ENCODE data around the gene CLNK.

Gene CLNK, protein sequence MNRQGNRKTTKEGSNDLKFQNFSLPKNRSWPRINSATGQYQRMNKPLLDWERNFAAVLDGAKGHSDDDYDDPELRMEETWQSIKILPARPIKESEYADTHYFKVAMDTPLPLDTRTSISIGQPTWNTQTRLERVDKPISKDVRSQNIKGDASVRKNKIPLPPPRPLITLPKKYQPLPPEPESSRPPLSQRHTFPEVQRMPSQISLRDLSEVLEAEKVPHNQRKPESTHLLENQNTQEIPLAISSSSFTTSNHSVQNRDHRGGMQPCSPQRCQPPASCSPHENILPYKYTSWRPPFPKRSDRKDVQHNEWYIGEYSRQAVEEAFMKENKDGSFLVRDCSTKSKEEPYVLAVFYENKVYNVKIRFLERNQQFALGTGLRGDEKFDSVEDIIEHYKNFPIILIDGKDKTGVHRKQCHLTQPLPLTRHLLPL

DNA sequence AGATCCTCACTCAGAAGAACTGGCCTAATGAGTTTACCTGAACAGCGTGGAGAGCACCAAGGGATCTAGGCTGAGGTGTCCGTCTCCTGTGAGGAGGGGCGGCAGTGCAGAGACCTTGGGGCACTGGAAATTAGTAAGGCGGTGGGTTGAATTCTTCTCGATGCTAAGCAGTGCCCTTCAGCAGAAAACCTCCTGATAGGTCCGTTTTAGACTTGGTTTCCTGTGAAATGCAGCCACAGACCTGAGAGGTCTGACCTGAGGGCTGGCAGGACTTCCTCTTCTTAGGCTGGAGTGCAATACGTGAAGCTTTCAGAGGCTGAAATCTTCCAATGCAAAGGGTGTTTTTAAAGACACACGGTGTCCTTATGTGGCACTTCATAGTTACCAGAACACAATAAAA, at the start of gene CLNK:
TSS of gene CLNK (minus strand) at position 138 of the 400 bp plus-strand sequence. CDS start 16,899 bp downstream, outside the sequence.
- no peaks in the 10 kb centered on the region for H3K9me3 Mint-ChIP-seq
- no peak within 1 kb of the TSS for H3K27ac Mint-ChIP-seq
- no peaks in the 10 kb centered on the region for H3K27me3 Mint-ChIP-seq (ENCODE audit: low read depth)
- DNase-seq (ENCODE audit: low spot score): no peak
- peaks cover 13% of the 10 kb centered on the region for H3K4me1 Mint-ChIP-seq (ENCODE audit: low read depth)
- H3K4me3 Mint-ChIP-seq: no peak within 1 kb of the TSS
- no peaks in the 10 kb centered on the region for H3K36me3 Mint-ChIP-seq (ENCODE audit: low read depth)

DNA sequence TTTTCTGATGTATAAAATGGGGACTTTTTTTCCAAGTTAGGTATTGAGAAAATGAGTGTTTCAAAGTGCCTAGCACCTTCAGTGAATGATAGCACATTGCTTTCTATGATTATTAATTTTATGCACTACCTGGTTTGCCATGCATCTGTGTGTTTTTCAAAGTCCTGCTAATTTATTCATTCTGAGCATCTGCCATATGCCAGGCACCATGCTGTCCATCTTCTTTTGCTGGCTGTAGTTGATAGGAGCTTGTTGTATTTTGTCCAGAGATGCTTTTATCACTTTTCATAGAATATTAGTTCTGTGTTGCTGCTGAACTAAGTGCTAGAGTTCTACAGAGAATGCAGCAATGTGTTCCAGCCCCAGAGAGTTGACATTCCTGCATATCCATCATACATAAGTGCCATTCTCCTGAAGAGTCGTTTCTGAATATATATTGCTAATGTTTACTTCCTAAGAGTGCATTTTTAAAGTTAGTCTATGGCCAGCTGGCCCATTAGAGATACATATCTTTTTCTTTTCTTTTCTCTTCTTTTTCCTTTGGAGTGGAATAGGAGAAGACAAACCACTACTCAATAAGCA, 49.0 kb upstream of the CLNK start:
- Mint-ChIP-seq H3K4me3 (peak overlapping the region; percentile 18), H3K27ac (no peak overlapping the region), H3K36me3 (ENCODE audit: low read depth) (no peaks in the 10 kb centered on the region), H3K27me3 (ENCODE audit: low read depth) (no peaks in the 10 kb centered on the region), H3K9me3 (peaks cover 8% of the 10 kb centered on the region), H3K4me1 (ENCODE audit: low read depth) (peaks cover 39% of the 10 kb centered on the region)
- no peak for DNase-seq (ENCODE audit: low spot score)

DNA sequence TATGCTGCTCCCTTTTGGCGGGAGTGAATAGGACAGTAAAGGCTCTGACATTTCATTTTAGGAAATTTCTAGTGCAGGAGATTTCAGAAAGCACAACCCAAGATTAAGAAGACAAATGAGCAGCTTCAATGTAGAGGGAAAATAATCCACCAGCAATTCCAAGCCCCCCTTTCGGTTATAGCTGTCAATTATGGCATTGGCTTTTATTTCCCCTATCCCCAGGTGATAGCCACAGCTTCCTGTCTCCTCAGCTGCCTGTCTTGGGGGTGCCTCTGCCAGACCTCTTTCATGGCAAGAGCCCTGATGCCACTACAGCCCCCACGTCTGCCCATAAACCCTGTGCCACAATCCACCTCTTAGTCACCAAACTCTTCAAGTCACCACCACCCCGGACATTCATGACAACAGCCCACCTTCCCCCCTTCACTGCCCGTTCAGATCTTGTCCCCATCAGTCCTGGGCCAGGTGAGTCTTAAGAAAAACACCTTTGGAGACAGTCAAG, 48.4 kb upstream of the CLNK start:
- no peaks in the 10 kb centered on the region for H3K27me3 Mint-ChIP-seq (ENCODE audit: low read depth)
- H3K27ac Mint-ChIP-seq: peak overlapping the region; percentile 55
- DNase-seq (ENCODE audit: low spot score): no peak
- peak overlapping the region; percentile 18 for H3K4me3 Mint-ChIP-seq
- H3K36me3 Mint-ChIP-seq (ENCODE audit: low read depth): no peaks in the 10 kb centered on the region
- peaks cover 8% of the 10 kb centered on the region for H3K9me3 Mint-ChIP-seq
- peaks cover 39% of the 10 kb centered on the region for H3K4me1 Mint-ChIP-seq (ENCODE audit: low read depth)

DNA sequence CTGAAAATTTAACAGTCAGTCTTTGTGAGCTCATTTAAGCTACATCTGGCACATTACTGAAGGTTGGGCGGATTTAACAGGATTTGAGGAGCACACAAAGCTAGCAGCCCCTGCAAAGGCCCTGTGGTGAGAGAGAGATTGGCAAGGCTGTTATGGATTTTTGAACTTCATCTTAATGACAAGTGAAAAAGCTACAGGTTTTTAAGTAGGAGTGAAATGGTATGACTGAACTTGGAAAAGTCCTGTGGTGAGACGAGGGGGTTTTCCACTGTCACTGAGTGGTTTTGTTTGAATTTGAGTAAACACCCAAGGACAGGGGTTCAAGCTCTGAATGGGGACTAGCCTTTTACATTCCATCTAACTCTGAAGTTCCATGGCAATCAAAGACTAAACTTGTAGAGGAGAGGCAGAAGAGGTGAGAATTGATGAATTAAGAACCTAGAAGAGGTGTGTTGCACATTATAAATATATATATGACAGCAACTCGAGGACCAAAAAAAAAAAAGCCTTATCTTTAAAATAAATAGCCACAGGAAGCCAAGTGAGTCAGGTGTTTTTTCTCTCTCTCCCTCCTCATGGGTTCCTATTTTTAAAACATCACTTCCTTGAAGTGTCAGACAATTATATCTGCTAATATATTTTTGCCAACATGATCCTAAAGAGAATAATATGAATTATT, 47.8 kb upstream of the CLNK start:
- DNase-seq (ENCODE audit: low spot score): peak; percentile 75
- Mint-ChIP-seq H3K36me3 (ENCODE audit: low read depth) (no peaks in the 10 kb centered on the region), H3K4me3 (peak overlapping the region; percentile 60), H3K9me3 (peaks cover 8% of the 10 kb centered on the region), H3K27ac (peak overlapping the region; percentile 84), H3K27me3 (ENCODE audit: low read depth) (no peaks in the 10 kb centered on the region), H3K4me1 (ENCODE audit: low read depth) (peaks cover 39% of the 10 kb centered on the region)

DNA sequence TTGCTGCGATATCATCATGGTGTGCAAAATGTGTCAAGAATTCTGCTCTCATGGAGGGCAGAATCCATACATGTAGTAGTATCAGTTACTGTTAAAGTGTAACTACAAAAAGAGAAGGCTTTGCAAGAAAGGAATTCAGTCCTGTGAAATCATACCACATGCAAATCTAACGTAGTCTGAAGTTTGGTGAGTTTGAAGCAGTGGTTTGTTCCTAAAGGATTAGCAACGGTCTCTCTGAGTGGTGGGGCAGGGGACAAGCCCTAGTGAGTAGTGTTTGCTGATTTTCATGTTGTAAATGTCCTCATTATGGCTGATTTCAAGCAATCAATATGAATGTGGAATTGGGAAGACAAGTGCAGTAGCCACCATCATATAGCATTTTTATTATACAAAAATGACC, 47.1 kb upstream of the CLNK start:
- no peak for DNase-seq (ENCODE audit: low spot score)
- peak overlapping the region; percentile 21 for H3K27ac Mint-ChIP-seq
- H3K27me3 Mint-ChIP-seq (ENCODE audit: low read depth): no peaks in the 10 kb centered on the region
- peaks cover 44% of the 10 kb centered on the region for H3K4me1 Mint-ChIP-seq (ENCODE audit: low read depth)
- H3K9me3 Mint-ChIP-seq: peaks cover 8% of the 10 kb centered on the region
- H3K4me3 Mint-ChIP-seq: peak overlapping the region; percentile 11
- H3K36me3 Mint-ChIP-seq (ENCODE audit: low read depth): no peaks in the 10 kb centered on the region

DNA sequence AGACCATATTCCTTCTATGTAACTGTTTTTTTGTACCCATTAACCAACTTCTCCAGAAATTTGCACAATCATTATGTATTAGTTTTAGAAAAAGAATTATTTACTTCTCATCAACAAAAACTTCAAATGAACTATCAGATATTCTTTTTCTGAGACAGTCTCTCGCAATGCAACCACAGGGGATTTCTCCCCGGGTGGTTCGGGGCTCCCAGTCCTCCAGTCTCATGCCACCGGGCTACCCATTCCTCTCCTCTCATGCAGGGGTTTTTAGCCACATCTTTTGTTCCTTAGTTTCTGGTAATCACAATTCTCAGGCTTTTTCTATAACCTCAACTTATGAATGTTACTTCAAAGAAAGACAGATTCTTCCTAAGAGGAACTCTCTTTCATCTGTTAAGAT, 46.6 kb upstream of the CLNK start:
- Mint-ChIP-seq H3K9me3 (peaks cover 8% of the 10 kb centered on the region), H3K27ac (no peak overlapping the region), H3K36me3 (ENCODE audit: low read depth) (no peaks in the 10 kb centered on the region), H3K27me3 (ENCODE audit: low read depth) (no peaks in the 10 kb centered on the region), H3K4me1 (ENCODE audit: low read depth) (peaks cover 45% of the 10 kb centered on the region), H3K4me3 (no peak overlapping the region)
- peak; percentile 36 for DNase-seq (ENCODE audit: low spot score)

DNA sequence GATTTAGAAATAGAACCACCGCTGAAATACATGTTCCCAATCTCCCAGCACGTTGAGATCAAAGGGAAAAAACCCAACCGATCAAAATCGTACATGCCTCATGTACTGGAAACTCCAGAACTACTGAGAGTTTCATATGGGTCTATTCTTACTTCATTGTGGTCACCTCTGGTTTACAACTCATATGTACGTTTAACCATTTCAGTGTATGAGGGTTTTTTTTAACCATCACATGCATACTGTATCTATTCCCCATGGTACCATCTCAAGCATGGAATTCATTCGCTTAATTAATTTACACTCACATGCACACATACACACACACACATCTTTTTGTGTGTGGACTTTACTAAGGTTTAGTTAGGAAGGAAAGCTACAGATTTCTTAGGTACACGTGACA, 46.0 kb upstream of the CLNK start:
- Mint-ChIP-seq H3K9me3 (peaks cover 8% of the 10 kb centered on the region), H3K36me3 (ENCODE audit: low read depth) (no peaks in the 10 kb centered on the region), H3K27me3 (ENCODE audit: low read depth) (no peaks in the 10 kb centered on the region), H3K4me1 (ENCODE audit: low read depth) (peaks cover 45% of the 10 kb centered on the region), H3K27ac (peak overlapping the region; percentile 34), H3K4me3 (peak overlapping the region; percentile 37)
- DNase-seq (ENCODE audit: low spot score): peak; percentile 32

DNA sequence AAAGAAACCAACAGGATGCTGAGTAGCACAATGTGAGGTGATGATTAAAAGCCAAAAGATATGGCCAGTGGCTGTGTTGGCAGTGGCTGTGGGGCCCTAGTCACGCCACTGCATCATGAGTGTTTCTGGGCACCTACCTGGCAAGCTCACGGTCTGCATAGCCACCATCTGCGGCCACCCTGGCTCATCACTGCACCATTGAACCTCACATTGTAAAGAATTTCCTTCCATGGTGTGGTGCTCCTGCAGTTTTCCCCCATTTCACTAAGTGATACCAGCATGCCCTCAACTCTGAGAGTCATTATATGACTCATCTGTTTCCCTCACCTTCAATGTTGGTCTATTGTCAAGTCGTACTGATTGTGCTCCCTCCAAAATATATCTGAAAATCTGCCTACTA, 45.5 kb upstream of the CLNK start:
- H3K4me3 Mint-ChIP-seq: peak overlapping the region; percentile 37
- no peaks in the 10 kb centered on the region for H3K27me3 Mint-ChIP-seq (ENCODE audit: low read depth)
- H3K27ac Mint-ChIP-seq: peak overlapping the region; percentile 34
- no peaks in the 10 kb centered on the region for H3K36me3 Mint-ChIP-seq (ENCODE audit: low read depth)
- H3K9me3 Mint-ChIP-seq: peaks cover 8% of the 10 kb centered on the region
- H3K4me1 Mint-ChIP-seq (ENCODE audit: low read depth): peaks cover 45% of the 10 kb centered on the region
- peak; percentile 54 for DNase-seq (ENCODE audit: low spot score)

DNA sequence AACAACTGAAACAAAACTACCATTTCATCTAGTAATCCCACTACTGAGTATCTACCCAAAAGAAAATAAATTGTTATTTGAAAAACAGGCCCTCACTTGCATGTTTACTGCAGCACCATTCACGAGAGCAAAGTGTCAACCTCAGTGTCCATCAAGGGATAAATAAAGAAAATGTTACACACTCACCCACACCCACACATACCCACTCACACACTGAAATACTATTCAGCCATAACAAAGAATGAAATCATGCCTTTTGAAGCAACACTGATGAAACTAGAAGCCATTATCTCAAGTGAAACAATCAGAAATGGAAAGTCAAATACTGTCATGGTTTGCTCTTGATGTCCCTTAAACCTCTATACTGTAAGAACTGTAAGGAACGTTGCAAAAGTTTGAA, 44.8 kb upstream of the CLNK start:
- Mint-ChIP-seq H3K36me3 (ENCODE audit: low read depth) (no peaks in the 10 kb centered on the region), H3K4me3 (no peak overlapping the region), H3K27ac (no peak overlapping the region), H3K9me3 (peaks cover 8% of the 10 kb centered on the region), H3K4me1 (ENCODE audit: low read depth) (peaks cover 46% of the 10 kb centered on the region), H3K27me3 (ENCODE audit: low read depth) (no peaks in the 10 kb centered on the region)
- no peak for DNase-seq (ENCODE audit: low spot score)

DNA sequence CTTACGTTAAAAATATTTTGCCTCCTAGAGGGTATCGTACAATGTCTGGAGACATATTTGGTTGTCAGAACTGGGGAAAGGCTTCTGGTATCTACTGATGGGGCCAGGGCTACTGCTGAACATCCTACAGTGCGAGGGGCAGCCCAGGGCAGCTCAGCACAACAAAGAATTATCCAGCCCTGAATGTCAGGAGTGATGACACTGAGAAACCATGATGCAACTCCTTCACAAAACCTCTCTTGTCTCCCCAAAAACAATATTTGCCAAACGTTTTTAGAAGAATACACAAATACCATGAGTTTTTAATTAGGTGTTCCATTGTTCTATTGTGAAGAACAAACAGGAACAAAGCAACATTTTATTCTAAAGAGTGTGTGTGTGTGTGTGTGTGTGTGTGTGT, 43.4 kb upstream of the CLNK start:
- no peak for DNase-seq (ENCODE audit: low spot score)
- Mint-ChIP-seq H3K9me3 (peaks cover 8% of the 10 kb centered on the region), H3K4me3 (no peak overlapping the region), H3K4me1 (ENCODE audit: low read depth) (peaks cover 47% of the 10 kb centered on the region), H3K36me3 (ENCODE audit: low read depth) (no peaks in the 10 kb centered on the region), H3K27me3 (ENCODE audit: low read depth) (no peaks in the 10 kb centered on the region), H3K27ac (no peak overlapping the region)

DNA sequence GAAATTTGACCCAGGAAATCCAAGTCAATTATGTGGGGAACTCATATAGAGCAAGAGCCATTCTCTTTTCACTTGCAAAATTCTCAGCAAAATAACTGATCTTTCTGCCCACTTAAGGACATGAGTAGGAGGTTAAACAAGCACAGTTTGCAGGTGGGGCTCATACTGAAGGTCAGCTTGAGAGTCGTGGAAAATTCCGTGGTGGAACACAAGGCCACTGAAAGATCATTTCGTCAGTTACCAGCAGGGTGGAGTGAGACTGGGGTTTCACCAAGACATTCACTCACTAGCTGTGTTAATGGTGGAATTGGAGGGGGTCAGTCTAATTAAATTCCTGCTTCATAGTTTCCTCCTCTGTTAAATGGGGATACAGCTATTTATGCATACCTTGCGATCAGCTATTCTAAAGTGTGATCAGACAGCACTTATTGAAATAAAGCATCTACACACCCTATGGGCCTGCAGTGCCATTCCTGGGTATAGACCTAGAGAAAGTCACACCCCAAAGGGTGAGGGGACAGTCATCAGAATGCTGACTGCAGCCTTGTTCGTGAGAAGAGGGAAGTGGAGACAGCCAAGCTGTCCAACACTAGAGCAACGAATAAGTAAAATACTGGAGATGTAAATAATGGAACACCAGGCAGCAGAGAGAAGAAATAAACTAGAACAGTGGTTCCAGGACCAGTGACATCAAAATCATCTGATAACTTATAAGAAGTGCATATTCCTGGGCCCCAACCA, 42.7 kb upstream of the CLNK start:
- H3K4me3 Mint-ChIP-seq: no peak overlapping the region
- H3K27me3 Mint-ChIP-seq (ENCODE audit: low read depth): no peaks in the 10 kb centered on the region
- peak overlapping the region; percentile 37 for H3K27ac Mint-ChIP-seq
- peaks cover 9% of the 10 kb centered on the region for H3K9me3 Mint-ChIP-seq
- H3K36me3 Mint-ChIP-seq (ENCODE audit: low read depth): no peaks in the 10 kb centered on the region
- peak; percentile 57 for DNase-seq (ENCODE audit: low spot score)
- H3K4me1 Mint-ChIP-seq (ENCODE audit: low read depth): peaks cover 43% of the 10 kb centered on the region

DNA sequence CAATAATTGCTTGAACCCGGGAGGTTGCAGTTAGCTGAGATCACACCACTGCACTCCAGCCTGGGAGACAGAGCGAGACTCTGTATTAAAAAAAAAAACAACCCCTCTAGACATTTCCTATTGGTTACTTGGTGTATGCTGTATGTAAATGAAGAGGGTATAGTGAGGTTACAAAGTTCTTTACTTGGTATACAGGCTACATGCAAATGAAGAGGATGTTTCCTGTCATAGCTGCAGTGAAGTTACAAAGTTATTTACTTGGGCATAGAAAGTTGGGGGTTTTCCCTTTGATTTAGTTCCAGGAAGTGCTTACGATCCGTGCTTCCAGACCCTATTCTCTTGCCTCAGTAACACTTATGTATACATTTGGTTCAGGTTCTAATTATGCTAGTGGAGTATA, 38.4 kb upstream of the CLNK start:
- Mint-ChIP-seq H3K4me3 (no peak overlapping the region), H3K27me3 (ENCODE audit: low read depth) (peaks cover 3% of the 10 kb centered on the region), H3K27ac (no peak overlapping the region), H3K9me3 (peaks cover 6% of the 10 kb centered on the region), H3K4me1 (ENCODE audit: low read depth) (peaks cover 28% of the 10 kb centered on the region), H3K36me3 (ENCODE audit: low read depth) (peaks cover 2% of the 10 kb centered on the region)
- DNase-seq (ENCODE audit: low spot score): no peak

DNA sequence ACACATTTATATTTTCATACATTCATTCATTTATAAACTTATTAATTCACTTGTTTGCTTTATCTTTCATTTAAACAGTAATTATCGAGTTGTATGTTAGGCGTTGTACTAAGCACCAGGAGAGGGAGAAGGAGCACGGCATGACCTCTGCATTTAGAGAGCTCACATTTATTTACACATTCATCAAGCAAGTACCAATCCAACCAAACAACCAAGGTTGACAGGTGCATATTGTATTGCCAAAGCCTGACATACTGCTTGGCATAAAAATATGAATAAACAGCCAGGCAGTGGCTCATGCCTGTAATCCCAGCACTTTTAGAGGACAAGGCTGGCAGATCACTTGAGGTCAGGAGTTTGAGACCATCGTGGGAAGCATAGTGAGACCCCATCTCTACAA, 37.0 kb upstream of the CLNK start:
- H3K27me3 Mint-ChIP-seq (ENCODE audit: low read depth): peaks cover 3% of the 10 kb centered on the region
- H3K9me3 Mint-ChIP-seq: peaks cover 6% of the 10 kb centered on the region
- no peak for DNase-seq (ENCODE audit: low spot score)
- H3K4me1 Mint-ChIP-seq (ENCODE audit: low read depth): peaks cover 26% of the 10 kb centered on the region
- H3K4me3 Mint-ChIP-seq: no peak overlapping the region
- H3K36me3 Mint-ChIP-seq (ENCODE audit: low read depth): peaks cover 5% of the 10 kb centered on the region
- no peak overlapping the region for H3K27ac Mint-ChIP-seq

All from T-helper 2 cell treated with Interferon-gamma antibody and Interleukin-4, amounts not matched to agents 5 μg/mL and 100 μg/mL, for 36 hours (primary cell).